ENCODE measurements around the gene ZNF232.
"Not testable (repeated sequence)": the region's sequence is repeated elsewhere in the genome, so short reads cannot be mapped to it uniquely, and the experiment has no call there.

The ZNF232 gene

GRCh38 chr17:5135726-5136579 lies 24.3 kb upstream of the ZNF232 start:
- TF ChIP-seq Cebpa-rat (IDR thresholded peaks at IDR 0.05): no peak
- Histone ChIP-seq H3K27ac (no peak overlapping the region), H3K36me3 (no peaks in the 10 kb centered on the region), H3K27me3 (no peaks in the 10 kb centered on the region), H4K20me1 (no peaks in the 10 kb centered on the region), H3K4me3 (no peak overlapping the region), H3K9me3 (no peaks in the 10 kb centered on the region), H3K9ac (no peak overlapping the region), H3K4me2 (no peak overlapping the region), H3K4me1 (no peaks in the 10 kb centered on the region)

GRCh38 chr17:5135131-5135712 lies 23.5 kb upstream of the ZNF232 start:
- H3K9ac ChIP-seq, H3K9me3 ChIP-seq, H3K4me1 ChIP-seq, H3K27me3 ChIP-seq, H3K36me3 ChIP-seq, H4K20me1 ChIP-seq, H3K4me3 ChIP-seq, H3K27ac ChIP-seq, H3K4me2 ChIP-seq: not testable (repeated sequence)

GRCh38 chr17:5134571-5134970 lies 22.9 kb upstream of the ZNF232 start:
- H3K36me3 ChIP-seq, H3K4me2 ChIP-seq, H4K20me1 ChIP-seq, H3K9me3 ChIP-seq, H3K27ac ChIP-seq, H3K4me1 ChIP-seq, H3K4me3 ChIP-seq, H3K27me3 ChIP-seq, H3K9ac ChIP-seq: not testable (repeated sequence)

- H3K4me1 ChIP-seq, H3K4me3 ChIP-seq, H3K27ac ChIP-seq, H4K20me1 ChIP-seq, H3K27me3 ChIP-seq, H3K4me2 ChIP-seq, H3K9ac ChIP-seq, H3K36me3 ChIP-seq, H3K9me3 ChIP-seq: not testable (repeated sequence)
These were observed 22.3 kb upstream of the ZNF232 start for GRCh38 chr17:5133961-5134360.

- Histone ChIP-seq H3K27me3 (no peaks in the 10 kb centered on the region), H3K9ac (no peak overlapping the region), H3K9me3 (no peaks in the 10 kb centered on the region), H3K27ac (no peak overlapping the region), H3K4me2 (no peak overlapping the region), H4K20me1 (no peaks in the 10 kb centered on the region), H3K4me1 (no peaks in the 10 kb centered on the region), H3K36me3 (no peaks in the 10 kb centered on the region), H3K4me3 (no peak overlapping the region)
- no peak for TF ChIP-seq Cebpa-rat (IDR thresholded peaks at IDR 0.05)
These were observed 21.6 kb upstream of the ZNF232 start for GRCh38 chr17:5133311-5133710.

- H3K27ac ChIP-seq, H3K4me2 ChIP-seq, H3K9me3 ChIP-seq, H4K20me1 ChIP-seq, H3K4me3 ChIP-seq, H3K36me3 ChIP-seq, H3K27me3 ChIP-seq, H3K9ac ChIP-seq, H3K4me1 ChIP-seq: not testable (repeated sequence)
These were observed 21.0 kb upstream of the ZNF232 start for GRCh38 chr17:5132503-5133225.

GRCh38 chr17:5131799-5132502 lies 20.3 kb upstream of the ZNF232 start:
- H3K27ac ChIP-seq, H3K4me2 ChIP-seq, H3K36me3 ChIP-seq, H3K27me3 ChIP-seq, H3K4me3 ChIP-seq, H3K9me3 ChIP-seq, H3K9ac ChIP-seq, H3K4me1 ChIP-seq, H4K20me1 ChIP-seq: not testable (repeated sequence)

GRCh38 chr17:5131146-5131715 lies 19.6 kb upstream of the ZNF232 start:
- H3K27me3 ChIP-seq: no peaks in the 10 kb centered on the region
- H3K4me2 ChIP-seq: no peak overlapping the region
- H3K27ac ChIP-seq: no peak overlapping the region
- H3K9me3 ChIP-seq: no peaks in the 10 kb centered on the region
- no peak for TF ChIP-seq Cebpa-rat (IDR thresholded peaks at IDR 0.05)
- H3K4me1 ChIP-seq: no peaks in the 10 kb centered on the region
- H3K9ac ChIP-seq: no peak overlapping the region
- H3K36me3 ChIP-seq: no peaks in the 10 kb centered on the region
- no peaks in the 10 kb centered on the region for H4K20me1 ChIP-seq
- H3K4me3 ChIP-seq: no peak overlapping the region

- not testable (repeated sequence) for H3K36me3 ChIP-seq, H3K4me3 ChIP-seq, H3K27me3 ChIP-seq, H3K9ac ChIP-seq, H3K27ac ChIP-seq, H3K4me1 ChIP-seq, H3K9me3 ChIP-seq, H3K4me2 ChIP-seq, H4K20me1 ChIP-seq
These were observed 19.0 kb upstream of the ZNF232 start for GRCh38 chr17:5130687-5131086.

- H3K27ac ChIP-seq, H3K9ac ChIP-seq, H3K9me3 ChIP-seq, H3K4me3 ChIP-seq, H3K36me3 ChIP-seq, H3K27me3 ChIP-seq, H3K4me2 ChIP-seq, H4K20me1 ChIP-seq, H3K4me1 ChIP-seq: not testable (repeated sequence)
These were observed 18.6 kb upstream of the ZNF232 start for GRCh38 chr17:5130261-5130660.

GRCh38 chr17:5129770-5130169 lies 18.1 kb upstream of the ZNF232 start:
- not testable (repeated sequence) for H3K4me2 ChIP-seq, H3K27me3 ChIP-seq, H3K9me3 ChIP-seq

More at GRCh38 chr17:5129770-5130169, 18.1 kb upstream of the ZNF232 start:
- not testable (repeated sequence) for H3K9ac ChIP-seq, H3K27ac ChIP-seq, H3K36me3 ChIP-seq, H4K20me1 ChIP-seq, H3K4me1 ChIP-seq, H3K4me3 ChIP-seq
